ENCODE results near the gene CDNF.

DNA sequence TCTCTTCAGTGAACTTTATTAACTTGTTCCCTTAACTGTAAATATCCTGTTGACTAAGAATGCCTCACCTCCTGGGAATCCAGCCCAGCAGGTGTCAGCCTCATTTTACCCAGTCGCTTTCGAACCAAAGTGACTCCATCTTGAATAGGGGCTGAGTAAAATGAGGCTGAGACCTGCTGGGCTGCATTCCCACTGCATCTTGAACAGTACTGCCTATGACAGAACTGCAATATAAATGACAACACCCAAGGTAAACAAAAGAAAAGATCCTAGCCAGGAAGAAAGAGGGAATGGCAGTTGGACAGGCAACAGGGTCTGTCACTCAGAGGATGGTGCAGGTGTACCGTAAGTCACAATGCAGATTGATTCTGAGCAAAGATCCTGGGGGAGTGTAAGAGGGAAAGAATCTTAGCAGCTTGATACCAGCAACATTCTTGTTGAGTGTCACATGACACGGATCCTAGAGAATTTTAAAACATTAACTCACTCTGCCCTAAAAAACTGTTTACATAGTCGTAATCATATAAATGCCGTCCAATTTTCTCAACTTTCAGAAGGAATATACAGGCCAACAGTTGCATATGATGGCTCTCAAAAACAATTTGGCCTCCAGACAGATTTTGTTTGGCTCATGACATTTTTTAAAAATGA is 58.7 kb downstream of the CDNF start:
- TF ChIP-seq, protein P1, sequence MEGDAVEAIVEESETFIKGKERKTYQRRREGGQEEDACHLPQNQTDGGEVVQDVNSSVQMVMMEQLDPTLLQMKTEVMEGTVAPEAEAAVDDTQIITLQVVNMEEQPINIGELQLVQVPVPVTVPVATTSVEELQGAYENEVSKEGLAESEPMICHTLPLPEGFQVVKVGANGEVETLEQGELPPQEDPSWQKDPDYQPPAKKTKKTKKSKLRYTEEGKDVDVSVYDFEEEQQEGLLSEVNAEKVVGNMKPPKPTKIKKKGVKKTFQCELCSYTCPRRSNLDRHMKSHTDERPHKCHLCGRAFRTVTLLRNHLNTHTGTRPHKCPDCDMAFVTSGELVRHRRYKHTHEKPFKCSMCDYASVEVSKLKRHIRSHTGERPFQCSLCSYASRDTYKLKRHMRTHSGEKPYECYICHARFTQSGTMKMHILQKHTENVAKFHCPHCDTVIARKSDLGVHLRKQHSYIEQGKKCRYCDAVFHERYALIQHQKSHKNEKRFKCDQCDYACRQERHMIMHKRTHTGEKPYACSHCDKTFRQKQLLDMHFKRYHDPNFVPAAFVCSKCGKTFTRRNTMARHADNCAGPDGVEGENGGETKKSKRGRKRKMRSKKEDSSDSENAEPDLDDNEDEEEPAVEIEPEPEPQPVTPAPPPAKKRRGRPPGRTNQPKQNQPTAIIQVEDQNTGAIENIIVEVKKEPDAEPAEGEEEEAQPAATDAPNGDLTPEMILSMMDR (IDR thresholded peaks at IDR 0.05), result no peak
- TF ChIP-seq POLR2A (IDR thresholded peaks at IDR 0.05), result no peak

All from heart left ventricle (tissue), 13 donors.